Activated gamma-delta T cell treated with Interleukin-2 at 50 U/mL for 16 hours (primary cell): ENCODE measurements around the gene GCHFR.

ENCODE experiments used
- DNase-seq: peaks from one replicate; pipeline ENCODE4 v3.0.0-alpha.2; 2020

GCHFR gene

GRCh38 chr15:40763801-40764628, at the start of gene GCHFR:
Gene GCHFR, plus strand, starts transcription at chr15:40764068. Its CDS starts 113 bp downstream, at chr15:40764181.
- DNase-seq, result peak; percentile 55

GRCh38 chr15:40714144-40714543, 49.7 kb upstream of the GCHFR start:
- DNase-seq, result no peak

GRCh38 chr15:40716165-40716564, 47.7 kb upstream of the GCHFR start:
- DNase-seq, result no peak

GRCh38 chr15:40721701-40722100, 42.2 kb upstream of the GCHFR start:
- DNase-seq, result no peak

- no peak for DNase-seq
These were observed 41.5 kb upstream of the GCHFR start for GRCh38 chr15:40722354-40722753.

GRCh38 chr15:40722934-40723333, 40.9 kb upstream of the GCHFR start:
- no peak for DNase-seq

GRCh38 chr15:40723919-40724318, 39.9 kb upstream of the GCHFR start:
- no peak for DNase-seq

- DNase-seq, result no peak
These were observed 32.8 kb upstream of the GCHFR start for GRCh38 chr15:40731034-40731433.

- no peak for DNase-seq
These were observed 27.3 kb upstream of the GCHFR start for GRCh38 chr15:40736575-40736974.

GRCh38 chr15:40737048-40737447, 26.8 kb upstream of the GCHFR start:
- no peak for DNase-seq

- no peak for DNase-seq
These were observed 24.8 kb upstream of the GCHFR start for GRCh38 chr15:40739047-40739446.

- DNase-seq, result no peak
These were observed 24.0 kb upstream of the GCHFR start for GRCh38 chr15:40739854-40740253.

- DNase-seq, result no peak
These were observed 20.4 kb upstream of the GCHFR start for GRCh38 chr15:40743485-40743901.

GRCh38 chr15:40743921-40744814, 19.7 kb upstream of the GCHFR start:
- DNase-seq, result peak; percentile 64

GRCh38 chr15:40744815-40745152, 19.1 kb upstream of the GCHFR start:
- DNase-seq, result no peak

GRCh38 chr15:40746916-40747418, 16.9 kb upstream of the GCHFR start:
- DNase-seq, result no peak

- DNase-seq, result no peak
These were observed 15.9 kb upstream of the GCHFR start for GRCh38 chr15:40747685-40748631.

GRCh38 chr15:40749151-40749630, 14.7 kb upstream of the GCHFR start:
- DNase-seq, result no peak

GRCh38 chr15:40750885-40751284, 13.0 kb upstream of the GCHFR start:
- no peak for DNase-seq

- DNase-seq, result no peak
These were observed 12.1 kb upstream of the GCHFR start for GRCh38 chr15:40751745-40752144.

- DNase-seq, result peak; percentile 17
These were observed 9.3 kb upstream of the GCHFR start for GRCh38 chr15:40754574-40754882.
